Activated CD4-positive, alpha-beta T cell treated with anti-CD3 and anti-CD28 coated beads, Interleukin-2, amount 50 U/mL, for 48 hours (primary cell): ENCODE results near the gene DAO.

Source experiments
- DNase-seq, 2 experiments: peaks; one replicate each; pipeline ENCODE4 v3.0.0-alpha.2; 2020

The DAO gene

GRCh38 chr12:108928695-108929094 lies 48.8 kb downstream of the DAO start:
- DNase-seq = no peak

GRCh38 chr12:108930155-108930554 lies 50.3 kb downstream of the DAO start:
- no peak for DNase-seq

DNA sequence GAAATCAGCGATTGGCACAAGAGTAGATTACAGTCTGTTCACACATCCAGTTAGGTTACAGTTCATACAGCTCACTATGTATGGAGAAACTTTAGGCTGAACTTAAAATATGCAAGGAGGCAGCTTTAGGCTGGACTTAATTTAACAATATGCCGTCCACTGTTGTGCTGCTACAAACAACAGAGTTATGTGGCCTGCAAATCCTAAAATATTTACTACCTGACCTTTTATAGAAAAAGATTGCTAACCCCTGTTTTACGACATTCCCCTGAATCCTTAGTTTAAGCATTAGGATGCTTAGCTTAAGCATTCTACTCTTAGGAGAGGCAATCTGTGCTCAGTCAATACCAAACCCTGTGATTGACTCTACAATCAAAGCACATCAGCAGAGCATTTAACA lies 50.9 kb downstream of the DAO start:
- DNase-seq = no peak

DNA sequence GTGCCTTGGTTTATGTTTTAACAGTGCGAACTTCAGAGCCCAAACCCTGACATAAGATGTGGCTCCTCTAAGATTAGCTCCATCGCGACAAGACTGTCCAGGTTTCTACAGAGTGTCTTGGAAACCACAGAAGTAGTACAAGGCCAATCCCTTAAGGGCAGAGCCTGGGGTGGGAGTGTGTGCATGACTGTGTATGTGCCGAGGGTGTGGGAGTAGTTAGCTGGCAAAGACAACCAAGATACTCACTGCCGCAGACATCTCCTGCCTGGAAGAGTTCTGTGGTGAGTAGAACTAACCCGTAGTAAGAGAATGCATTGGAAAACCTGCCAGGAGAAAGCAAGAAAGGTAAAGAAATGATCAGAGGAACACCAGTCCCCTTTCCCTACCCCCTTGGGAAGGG lies 54.1 kb downstream of the DAO start:
- no peak for DNase-seq

GRCh38 chr12:108935159-108935763 lies 55.4 kb downstream of the DAO start:
- no peak for DNase-seq

DNA sequence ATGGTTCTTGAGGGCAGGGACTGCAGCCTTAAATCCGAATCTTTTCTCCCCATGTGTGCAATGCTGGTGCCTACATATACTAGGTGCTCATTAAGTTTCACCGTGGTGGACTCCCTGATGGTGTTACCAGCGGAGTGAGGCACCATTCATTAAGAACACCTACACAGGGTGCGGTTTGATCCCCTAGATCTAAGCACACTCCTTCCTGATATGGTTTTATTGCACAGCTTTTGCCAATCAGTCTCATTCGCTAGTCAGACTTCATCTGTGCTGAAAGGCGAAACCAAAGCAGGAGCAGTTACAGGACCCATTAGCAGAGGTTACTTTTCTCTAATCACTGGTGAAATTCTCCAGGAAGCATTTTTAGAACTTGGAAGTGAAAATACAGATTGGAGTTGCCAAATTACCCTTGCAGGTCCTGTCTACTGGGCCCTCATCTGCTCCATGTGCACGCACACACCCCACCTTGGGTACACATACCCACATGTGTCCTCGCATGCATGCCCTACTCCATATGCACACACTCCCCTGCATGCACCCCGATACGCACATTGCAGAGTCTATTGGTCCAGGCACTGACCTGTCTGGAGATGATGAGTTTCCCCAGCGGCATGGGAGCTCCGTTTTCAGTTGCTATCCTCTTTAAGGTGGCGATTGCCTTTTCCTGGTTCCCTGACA lies 58.5 kb downstream of the DAO start:
- DNase-seq = no peak

- peak in 1 of 2 experiments; percentile 4 for DNase-seq
Observed at GRCh38 chr12:108939594-108939993, 59.7 kb downstream of the DAO start.

GRCh38 chr12:108940138-108940537 lies 60.2 kb downstream of the DAO start:
- no peak for DNase-seq

GRCh38 chr12:108947097-108947496 lies 67.2 kb downstream of the DAO start:
- no peak for DNase-seq

DNA sequence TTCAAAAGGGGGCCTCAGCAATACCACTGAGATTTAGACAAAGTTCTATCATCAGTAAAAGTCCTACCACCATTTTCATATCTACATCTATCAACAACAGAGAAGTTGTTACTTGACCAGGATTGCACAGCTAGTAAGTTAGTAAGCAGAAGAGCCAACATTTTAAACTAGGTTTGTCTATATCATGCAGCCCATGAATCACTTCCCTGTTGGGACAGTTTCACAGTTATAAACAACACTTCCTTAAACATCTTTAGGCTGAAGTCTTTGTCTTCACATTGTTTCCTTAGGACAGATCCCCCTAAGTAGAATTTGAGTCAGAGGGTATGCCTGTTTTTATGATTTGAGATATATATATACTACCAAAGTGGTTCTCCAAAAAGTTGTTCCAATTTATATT lies 68.5 kb downstream of the DAO start:
- no peak for DNase-seq

DNA sequence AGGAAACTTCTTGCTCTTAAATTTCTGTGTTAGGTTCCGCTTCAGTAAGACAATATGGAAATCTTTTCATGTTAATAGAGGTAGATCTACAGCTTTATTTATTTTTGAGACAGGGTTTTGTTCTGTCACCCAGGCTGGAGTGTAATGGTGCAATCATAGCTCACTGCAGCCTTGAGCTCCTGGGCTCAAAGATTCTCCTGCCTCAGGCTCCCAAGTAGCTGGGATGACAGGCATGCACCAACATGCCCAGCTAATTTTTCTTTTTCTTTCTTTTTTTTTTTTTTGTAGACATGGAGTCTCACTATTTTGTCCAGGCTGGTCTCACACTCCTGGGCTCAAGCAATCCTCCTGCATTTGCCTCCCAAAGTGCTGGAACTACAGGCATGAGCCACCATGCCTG lies 70.1 kb downstream of the DAO start:
- no peak for DNase-seq
